Measurements from ENCODE around the gene SLMAP.

SLMAP gene

DNA sequence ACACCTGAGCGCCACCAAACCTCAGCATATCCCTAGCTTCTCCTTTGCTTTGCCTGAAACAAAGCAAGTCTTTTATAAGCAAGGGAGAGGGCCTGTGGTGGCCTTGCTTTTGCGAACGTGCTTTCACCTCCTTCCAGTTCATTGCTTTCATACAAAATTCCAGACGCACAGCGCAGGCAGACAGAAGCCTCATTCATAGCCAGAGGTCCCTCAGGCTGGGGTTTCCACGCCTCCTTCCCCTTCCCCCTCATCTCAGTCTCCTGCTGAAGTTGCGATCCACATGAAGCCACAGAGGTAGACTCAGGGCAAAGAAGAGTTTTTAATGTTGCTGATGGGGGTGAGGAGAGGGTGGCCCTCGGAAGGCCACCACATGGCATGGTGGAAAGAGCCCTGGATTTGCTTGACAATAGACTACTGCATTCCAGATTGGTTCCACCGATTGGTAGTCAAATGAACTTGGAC is 192.7 kb downstream of the SLMAP start:
- no peak for DNase-seq

DNA sequence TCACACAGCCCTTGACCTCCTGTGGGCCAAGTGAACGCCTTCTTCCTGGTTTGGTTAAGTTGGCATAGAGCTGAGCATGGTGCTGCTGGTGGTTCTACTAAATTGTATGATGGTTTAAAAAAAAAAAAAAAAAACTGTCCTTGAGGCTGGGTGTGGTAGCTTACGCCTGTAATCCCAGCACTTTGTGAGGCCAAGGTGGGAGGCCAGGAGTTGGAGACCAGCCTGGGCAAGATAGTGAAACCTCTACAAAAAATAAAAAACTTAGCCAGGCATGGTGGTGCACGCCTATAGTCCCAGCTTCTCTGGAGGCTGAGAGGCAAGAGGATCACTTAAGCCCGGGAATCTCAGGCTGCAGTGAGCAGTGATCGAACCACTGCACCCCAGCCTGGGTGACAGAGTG is 193.2 kb downstream of the SLMAP start:
- DNase-seq, result no peak

DNA sequence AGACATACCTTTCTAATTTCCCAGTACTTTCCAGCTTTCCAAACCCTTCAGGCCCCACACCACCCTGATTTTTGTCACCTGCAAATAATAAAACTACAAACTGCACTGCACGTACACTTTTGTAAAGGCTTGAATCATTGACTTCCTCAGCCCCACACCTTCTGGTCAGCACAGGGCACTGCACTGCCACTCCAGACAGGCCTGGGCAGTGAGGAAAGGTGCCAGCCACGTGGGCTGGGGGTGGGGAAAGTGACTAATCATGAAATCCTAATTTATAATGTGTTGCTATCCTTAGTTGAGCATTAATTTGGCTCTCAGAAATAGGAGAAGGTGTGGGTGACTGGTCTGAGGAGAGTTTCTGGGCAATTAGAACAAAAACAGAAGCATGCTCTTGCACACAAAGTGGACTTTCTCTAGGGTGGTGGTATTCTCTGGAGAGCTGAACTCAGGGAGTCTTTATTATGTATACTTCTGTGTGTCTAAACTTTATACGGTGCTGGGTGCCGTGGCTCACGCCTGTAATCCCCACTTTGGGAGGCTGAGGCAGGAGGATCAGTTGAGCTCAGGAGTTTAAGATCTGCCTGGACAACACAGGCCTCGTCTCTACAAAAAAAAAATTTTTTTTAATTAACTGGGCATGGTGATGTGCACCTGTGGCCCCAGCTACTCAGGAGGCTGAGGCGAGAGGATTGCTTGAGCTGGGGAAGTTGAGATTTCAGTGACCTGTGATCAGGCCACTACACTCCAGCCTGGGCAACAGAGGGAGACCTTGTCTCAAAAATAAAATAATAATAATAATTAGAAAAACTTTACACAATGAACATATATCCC is 193.9 kb downstream of the SLMAP start:
- DNase-seq, result peak; percentile 41

DNA sequence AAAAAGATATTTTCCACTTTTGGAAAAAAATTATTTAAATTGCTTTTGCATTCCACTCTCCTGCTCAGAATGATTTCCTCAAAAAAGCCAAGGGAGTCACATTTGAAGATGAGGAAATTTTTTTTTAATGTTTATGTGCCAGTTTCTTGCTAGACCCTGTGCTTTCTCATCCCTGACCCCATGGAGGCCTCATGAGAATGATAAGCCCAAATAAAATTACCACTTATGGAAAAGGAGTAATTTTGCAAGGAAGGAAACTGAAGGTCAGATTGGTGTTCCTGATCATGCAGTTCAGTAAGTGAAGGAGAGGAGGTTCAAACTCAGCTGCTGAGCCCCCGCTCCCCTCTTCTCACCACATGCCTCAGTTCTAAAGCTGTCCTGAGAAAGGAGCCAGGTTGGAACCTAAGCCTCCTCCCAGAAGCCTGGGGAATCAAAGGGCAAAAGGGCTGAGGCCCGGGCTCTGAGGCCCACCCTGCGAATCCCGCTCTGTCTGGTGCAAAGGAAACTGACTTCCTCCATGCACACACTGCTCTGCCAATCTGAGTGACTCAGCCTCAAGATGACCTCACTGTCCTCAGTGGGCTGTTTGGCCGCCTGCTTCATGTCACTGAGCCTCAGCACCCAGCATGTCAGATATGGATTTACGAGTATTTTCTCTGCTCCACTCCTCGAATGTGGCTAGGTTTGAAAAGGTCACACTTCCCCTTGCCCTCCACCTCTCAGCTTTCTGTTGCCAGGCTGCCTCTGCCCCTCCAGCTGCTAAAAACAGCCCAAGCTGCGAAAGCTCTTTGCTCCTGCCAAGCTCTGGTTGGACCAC is 195.2 kb downstream of the SLMAP start:
- peak; percentile 73 for DNase-seq

DNA sequence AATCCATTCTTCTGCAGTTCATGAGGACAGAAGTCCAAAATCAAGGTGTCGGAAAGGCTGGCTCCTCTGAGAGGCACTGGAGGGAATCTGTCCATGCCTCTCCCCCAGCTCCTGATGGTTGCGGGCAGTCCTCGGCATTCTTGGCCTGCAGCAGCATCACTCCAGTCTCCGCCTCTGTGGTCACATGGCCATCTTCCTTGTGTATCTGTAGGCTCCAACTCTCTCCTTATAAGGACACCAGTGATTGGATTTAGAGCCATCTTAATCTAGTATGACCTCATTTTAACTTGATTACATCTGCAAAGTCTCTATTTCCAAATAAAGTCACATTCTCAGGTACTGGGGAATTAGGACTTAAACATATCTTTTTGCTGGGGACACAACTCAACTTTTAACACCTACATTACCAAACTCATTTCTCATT is 196.1 kb downstream of the SLMAP start:
- DNase-seq, result no peak

DNA sequence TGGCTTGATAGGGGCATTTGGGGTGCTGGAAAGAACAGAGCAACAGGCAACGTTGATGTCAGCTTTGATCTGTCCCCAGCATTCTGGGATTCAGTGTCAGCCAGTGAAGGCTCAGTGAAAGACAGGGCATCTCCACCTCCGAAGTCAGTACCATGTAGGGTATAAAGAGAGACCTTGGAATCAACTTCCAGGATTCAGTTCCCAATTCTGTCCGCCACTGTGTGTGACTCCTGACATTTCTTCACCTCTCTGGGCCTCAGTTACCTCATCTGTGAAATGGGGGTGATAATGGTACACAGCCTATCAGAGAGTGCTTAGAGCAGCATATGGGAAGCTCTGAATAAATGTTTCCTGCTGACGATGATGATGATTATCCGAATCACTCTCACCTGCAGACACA is 196.5 kb downstream of the SLMAP start:
- no peak for DNase-seq

DNA sequence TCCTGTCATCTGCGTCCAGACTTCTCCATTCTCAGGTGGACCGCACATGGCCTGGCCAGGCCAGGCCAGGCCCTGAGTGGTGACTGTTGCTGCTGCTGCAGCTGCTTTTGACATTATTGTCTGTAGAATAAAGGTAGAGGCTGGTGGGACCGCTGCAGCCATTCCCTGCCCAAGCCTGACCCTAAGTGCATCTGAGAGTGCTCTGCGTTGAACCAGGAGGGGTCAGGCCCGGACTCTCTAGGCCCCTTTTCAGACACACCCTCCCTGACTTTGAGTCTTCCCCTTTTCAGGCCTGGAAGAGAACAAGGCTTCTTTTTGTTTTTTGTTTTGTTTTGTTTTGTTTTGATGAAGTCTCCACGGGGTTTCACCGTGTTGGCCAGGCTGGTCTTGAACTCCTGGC is 197.5 kb downstream of the SLMAP start:
- no peak for DNase-seq

DNA sequence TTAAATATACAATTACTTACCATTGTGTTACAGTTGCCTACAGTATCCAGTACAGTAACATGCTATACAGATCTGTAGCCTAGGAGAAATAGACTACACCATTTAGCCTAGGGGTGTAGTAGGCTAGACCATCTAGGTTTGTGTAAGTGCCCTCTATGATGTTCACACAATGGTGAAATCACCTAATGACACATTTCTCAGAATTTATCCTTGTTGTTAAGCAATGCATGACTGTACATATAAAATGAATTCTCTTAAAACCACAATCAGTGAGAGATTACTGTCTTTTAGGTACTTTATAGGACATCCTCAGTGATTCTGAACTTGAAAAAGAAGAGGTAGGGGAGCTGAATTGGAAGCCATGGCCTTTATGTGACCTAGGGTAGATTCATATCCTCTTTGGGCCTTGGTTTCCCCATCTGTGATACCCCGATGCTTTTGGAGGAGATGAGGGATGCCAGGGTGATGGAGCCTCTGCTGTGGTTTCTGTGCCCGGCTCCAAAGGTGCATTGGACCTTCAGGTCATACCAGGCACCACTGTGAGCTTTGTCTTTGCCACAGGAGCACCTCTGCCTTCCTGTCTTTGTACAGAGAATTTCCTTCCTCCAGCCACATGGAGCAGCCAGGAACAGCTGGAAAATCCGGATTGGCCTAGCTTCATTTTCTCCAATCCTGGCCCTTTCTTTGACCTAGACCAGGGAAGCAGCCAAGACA is 200.2 kb downstream of the SLMAP start:
- peak; percentile 64 for DNase-seq

DNA sequence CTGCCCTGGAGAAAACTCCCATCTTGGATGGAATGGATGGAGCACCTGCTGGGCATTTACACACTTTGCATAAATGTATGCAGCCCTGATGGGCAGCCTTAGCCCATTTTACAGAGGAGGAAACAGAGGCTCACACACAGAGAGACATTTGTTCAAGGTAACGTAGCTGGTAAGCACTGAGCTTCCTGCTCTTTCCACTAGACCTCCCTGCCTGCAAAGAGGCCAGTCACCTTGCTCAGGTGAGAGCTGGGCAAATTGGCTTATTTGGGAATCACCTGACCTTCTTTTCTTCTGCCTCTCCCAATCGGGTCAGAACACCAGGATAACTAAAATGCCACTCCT is 200.7 kb downstream of the SLMAP start:
- no peak for DNase-seq

DNA sequence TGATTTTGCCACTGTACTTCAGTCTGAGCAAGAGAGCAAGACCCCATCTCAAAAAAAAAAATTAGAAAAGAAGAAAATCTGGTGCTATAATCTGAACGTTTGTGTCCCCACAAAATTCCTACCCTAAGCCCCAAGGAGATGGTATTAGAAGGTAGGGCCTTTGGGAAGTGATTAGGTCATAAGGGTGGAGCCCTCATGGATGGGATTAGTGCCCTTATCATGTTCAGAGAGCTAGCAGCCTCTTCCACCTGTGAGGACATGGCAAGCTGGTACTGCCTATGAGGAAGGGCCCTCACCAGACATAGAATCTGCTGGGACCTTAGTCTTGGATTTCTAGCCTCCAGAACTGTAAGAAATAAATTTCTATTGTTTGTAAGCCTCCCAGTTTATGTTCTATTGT is 201.7 kb downstream of the SLMAP start:
- no peak for DNase-seq

DNA sequence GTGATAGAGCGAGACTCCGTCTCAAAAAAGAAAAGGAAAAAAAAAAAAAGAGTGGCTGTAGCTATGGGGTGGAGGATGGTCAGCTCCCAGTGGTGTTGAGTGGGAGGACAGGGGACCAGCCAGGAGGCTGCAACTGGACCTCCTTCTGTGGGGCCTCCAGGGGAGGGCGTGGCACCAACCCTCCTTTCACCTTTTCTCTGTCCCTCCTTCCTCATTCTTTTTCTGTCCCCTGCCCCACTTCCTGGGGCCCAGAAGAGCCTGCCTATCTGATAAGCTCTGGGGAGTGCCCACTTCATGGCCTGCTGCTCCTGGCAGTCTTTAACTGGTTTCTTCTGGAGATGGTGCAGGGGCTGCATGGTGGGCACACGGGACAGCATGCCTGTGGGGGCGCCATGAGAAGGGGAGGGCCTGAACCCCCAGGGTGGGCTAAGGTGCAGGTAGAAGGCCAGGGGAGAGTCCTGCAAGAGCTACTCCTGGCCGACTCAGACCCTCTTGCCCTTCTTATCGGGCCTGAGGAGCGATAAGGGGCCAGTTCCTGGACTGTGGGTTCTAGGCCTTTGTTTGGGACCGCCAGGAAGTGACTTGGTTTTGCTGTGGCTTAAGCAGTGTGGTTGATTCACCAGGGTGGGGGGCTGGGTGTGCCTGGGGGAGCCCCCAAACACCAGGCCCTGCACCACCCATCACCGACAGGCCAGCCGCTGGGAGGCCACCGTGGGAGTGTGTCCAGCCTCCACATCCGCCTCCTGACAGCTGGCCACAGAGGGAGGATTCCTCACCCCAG is 202.7 kb downstream of the SLMAP start:
- peak; percentile 74 for DNase-seq

DNA sequence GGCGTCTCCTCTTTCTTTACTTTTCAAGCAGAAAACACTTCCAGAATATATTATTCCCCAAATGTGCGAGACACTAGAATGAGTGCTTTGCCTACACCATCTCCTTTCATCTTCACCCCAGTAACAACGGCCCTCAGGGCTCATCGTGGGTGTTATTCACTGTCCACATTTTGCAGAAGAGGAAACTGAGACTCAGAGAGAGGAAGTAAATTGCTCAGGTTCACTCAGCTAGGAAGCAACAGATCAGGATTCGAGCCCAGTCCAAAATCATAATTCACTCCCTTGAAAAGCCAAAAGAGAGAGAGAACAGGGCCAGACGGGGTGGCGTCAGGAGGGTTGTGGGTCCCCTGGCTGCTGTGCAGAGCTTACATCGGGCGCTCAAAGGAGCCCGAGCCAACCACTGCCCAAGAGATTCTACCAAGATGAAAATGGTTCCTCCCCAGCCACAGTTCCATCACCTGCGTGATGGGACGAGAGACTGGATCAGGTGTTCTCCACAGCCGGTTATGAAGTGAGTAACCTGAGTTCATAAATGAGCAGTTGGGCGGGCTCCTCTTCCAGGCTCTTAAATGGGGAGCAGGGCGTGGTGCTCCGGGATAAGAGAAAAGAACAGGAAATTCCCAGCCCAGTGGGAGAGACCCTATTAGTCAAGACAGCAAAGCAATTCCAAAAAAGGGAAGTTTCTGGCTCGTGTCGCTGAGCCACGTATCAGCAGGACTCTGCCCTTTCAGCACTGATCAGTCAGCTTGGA is 203.5 kb downstream of the SLMAP start:
- DNase-seq, result peak; percentile 43

DNA sequence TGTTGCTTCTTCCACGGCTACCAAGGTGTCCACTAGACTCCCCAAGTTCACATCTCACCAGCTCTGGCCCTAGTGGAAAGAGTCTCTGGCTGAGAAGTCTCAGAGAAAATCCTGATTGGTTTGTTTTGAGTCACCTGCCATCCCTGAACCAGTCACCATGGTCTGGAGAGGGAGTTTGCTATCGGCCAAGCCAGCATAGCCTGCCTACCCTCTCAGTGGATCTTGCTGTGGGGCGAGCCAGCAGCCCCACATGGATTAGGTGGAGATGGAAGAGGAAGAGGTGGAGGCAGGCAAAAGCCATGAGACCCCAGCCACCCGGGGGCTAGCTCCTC is 204.0 kb downstream of the SLMAP start:
- no peak for DNase-seq

DNA sequence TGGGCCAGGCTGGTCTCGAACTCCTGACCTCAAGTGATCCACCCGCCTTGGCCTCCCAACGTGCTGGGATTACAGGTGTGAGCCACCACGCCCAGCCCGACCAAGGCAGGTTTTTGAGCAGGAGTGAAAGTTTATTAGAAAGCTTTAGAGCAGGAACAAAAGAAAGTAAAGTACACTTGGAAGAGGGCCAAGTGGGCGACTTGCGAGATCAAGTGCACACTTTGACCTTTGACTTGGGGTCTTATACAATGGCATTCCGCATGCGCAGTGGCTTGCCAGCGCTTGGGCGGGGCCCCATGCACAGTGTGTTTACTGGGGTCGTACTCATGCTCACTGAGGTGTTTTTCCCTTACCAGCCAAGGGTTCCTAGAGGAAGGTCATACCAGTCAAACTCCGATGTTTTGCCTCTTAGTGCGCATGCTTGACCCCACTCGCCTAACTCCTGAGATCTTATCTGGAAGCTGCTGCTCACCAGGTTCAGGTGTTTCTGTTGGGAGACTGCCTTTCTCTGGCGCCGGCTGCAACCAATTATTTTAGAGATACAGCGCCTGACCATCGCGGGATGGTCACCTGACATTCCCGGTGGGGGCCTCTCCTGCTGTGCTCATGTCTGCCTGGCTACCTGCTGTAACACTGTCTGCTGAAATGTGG is 205.2 kb downstream of the SLMAP start:
- DNase-seq, result no peak

DNA sequence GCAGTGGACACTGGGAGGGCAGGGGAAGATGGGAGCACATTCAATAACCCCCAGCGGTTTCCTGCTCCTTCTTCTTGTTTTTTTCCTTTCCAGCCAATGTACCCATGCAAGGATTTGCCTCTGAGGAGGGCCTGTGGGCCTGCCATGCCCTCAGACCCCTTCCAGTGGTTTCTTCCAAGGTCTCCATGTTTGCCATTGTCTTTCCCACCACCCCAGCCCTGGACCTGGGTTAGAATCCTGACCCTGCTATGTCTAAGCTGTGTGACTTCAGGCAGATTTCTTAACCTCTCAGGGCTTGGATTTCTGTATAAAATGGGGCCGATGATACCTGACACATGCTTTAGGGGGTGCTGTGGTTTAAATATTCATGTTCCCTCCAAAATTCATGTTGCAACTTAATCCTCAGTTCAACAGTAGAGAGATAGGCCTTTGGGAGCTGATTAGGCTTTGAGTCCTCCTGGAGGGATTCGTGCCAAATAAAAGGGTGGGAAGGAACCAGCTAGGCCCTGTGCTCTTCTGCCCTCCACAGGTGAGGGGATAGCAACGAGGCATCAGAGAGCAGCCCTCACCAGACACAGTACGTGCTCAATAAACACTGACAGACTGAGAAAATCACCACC is 205.8 kb downstream of the SLMAP start:
- DNase-seq, result peak; percentile 86

DNA sequence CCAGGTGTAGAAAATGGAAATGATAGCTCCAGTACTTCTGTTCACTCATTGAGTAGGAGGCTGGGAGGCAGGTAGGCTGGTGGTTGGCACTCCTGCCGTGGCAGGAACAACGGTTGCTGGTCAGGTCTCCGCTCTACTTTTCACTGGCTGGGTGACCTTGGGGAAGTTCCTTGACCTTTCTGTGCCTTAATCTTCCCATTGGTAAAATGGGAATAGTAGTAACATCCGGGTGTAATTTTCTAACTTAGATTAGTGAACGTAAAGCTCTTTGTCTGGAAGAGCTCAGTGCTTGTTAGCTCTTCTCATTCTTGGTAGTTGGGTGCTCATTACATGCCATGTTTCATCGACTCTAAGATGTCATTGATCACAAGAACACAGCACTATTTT is 206.3 kb downstream of the SLMAP start:
- no peak for DNase-seq

DNA sequence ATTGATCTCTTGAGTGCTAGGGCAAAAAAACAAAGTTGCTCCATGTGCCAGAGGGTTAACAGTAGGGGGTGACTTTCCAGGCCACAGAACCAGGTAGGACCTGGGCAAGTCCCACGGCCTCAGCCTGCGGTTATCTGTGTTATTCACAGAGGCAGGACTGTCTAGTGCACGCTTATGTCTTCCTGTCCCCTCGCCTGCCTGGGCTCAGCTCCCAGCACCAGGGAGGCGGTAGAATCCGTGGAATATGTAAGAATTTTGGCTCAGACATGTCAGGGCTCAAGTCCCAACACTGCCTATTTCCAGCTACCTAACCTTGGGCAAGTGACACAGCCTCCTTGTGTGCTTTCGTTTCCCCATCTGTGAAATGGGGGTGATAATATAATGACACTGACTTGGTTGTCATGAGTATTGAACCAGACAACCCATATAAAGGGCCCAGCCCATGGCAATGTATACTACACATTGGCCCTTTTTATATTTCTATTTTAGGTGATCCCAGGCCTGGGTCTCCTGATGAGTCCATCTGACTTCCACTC is 207.8 kb downstream of the SLMAP start:
- DNase-seq, result no peak

DNA sequence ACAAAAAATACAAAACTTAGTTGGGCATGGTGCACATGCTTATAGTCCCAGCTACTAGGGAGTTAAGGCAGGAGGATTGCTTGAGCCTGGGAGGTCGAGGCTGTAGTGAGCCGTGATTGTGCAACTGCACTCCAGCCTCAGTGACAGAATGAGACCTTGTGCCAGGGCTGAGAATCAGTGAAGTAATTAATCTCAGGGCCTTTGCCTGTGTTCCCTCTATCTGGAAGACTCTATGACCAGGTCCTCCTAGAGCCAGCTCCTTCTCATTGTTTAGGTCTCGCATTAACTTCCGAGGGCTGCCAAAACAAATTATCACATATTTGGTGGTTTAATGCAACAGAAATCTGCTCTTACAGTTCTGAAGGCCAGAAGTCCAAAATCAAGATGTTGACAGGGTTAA is 210.7 kb downstream of the SLMAP start:
- DNase-seq, result no peak

DNA sequence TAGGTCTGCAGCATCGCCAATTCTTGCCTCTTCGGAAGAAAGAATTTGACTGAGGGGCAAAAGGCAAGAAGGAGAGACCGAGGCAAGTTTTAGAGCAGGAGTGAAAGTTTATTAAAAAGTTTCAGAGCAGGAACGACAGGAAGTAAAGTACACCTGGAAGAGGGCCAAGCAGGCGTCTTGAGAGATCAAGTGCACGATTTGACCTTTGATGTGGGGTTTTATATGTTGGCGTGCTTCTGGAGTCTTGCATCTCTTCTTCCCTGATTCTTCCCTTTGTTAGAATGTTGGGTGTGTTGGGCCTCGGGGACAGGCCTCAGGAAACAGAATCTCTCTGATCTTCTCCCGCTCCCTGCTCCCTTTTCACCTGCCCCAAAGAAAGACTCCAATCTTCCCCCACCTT is 211.5 kb downstream of the SLMAP start:
- DNase-seq, result no peak

DNA sequence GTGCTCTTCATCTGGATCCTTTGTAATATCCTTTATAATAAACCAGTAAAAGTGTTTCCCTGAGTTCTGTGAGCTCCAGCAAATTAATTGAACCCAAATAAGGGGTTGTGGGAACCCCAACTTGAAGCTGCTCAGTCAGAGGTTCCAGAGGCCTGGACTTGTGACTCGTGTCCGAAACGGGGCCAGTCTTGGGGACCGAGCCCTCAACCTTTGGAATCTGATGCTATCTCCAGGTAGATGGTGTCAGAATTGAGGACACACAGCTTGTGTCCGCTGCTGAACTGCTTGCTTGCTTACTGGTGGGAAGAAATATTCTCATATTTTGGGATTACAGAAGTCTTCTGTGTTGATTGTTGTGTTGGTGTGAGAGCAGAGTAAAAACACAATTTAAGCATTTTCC is 212.4 kb downstream of the SLMAP start:
- DNase-seq, result no peak

DNA sequence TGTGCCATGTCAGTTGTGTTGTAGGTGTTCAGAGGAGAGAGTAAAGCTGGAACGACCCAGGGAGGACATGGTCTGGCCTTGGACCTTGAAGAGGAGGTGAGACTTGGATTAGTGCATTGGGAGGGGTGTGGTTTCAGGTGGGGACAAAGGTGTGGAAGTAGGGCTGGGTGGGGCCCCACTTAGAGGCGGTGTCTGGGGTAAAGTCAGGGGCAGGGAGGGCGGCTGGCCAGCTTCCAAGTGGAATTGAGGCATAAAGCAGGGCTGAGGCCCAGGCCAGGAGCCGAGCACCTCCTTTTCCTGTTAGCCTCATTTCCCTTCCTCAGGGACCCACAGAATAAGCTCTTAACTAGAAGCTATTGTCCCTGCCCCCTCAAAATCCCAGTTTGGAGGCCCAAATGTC is 215.9 kb downstream of the SLMAP start:
- no peak for DNase-seq
